K562 (cell line): Measurements from ENCODE around the gene PARS2. TPM values are rescaled to one million over a fixed set of nuclear protein-coding genes. Genes with fewer than 3 reads are reported as not detected.

Experiments used
- ARHGAP35 ChIP-seq: fragments of 450-650 bp; IDR thresholded peaks from 2 replicates; pipeline ENCODE4 v1.6.1; 2018; ENCODE audit not compliant: partially characterized antibody
- BRD9 ChIP-seq: fragments of 450-650 bp; IDR thresholded peaks from 2 replicates; pipeline ENCODE4 v1.6.1; 2018; ENCODE audit warnings: low read depth; ENCODE audit not compliant: partially characterized antibody
- C11orf30 ChIP-seq: fragments of 450-650 bp; IDR thresholded peaks from 2 replicates; pipeline ENCODE4 v1.6.1; 2016; ENCODE audit warnings: low read depth, mild to moderate bottlenecking
- CHD1 ChIP-seq: fragments of 200-600 bp; sonication (generic); IDR thresholded peaks from one replicate; pipeline ENCODE4 v1.6.1; 2012; ENCODE audit warnings: mild to moderate bottlenecking, moderate library complexity, low read length, inconsistent platforms
- E2F6 ChIP-seq, 2 experiments: IDR thresholded peaks; 2 replicates each; pipeline ENCODE4 v1.6.1; 2011; ENCODE audit warnings: borderline replicate concordance in 1 of 2, control low read depth in 1 of 2, low read depth in 1 of 2, low read length in 1 of 2, mild to moderate bottlenecking in 1 of 2, mixed read lengths in 1 of 2, moderate library complexity in 1 of 2; ENCODE audit not compliant: insufficient read depth in 1 of 2, insufficient read length in 1 of 2, poor library complexity in 1 of 2, severe bottlenecking in 1 of 2; ENCODE audit errors: extremely low read depth in 1 of 2
- LEF1 ChIP-seq: fragments of 450-650 bp; IDR thresholded peaks from 2 replicates; pipeline ENCODE4 v1.6.1; 2016; ENCODE audit warnings: mild to moderate bottlenecking
- MCM7 ChIP-seq, 2 experiments: fragments of 450-650 bp; IDR thresholded peaks; 2 replicates each; pipeline ENCODE4 v1.6.1; 2016 to 2018
- MTA1 ChIP-seq: fragments of 450-650 bp; IDR thresholded peaks from 2 replicates; pipeline ENCODE4 v1.6.1; 2017; ENCODE audit warnings: borderline replicate concordance
- ZBTB11 ChIP-seq, 3 experiments: fragments of 200-800 bp in 1 of 3; fragments of 250-450 bp in 1 of 3; fragments of 450-650 bp in 1 of 3; sonication (Bioruptor Pico) in 1 of 3; sonication (Bioruptor generic) in 1 of 3; formaldehyde crosslinking in 1 of 3; IDR thresholded peaks; 2 replicates each; pipeline versions ENCODE4 v1.6.1 to v1.8.0; 2016 to 2022; ENCODE audit warnings: mild to moderate bottlenecking in 2 of 3, missing genetic modification characterization in 2 of 3, missing compliant biosample characterization in 1 of 3, moderate library complexity in 1 of 3
- ZBTB17 ChIP-seq: fragments of 450-650 bp; formaldehyde crosslinking; IDR thresholded peaks from 2 replicates; pipeline ENCODE4 v1.4.0; 2020; ENCODE audit warnings: mild to moderate bottlenecking
- ZBTB7A ChIP-seq: IDR thresholded peaks from 2 replicates; pipeline ENCODE4 v1.6.1; 2011; ENCODE audit warnings: low read depth, mild to moderate bottlenecking, low read length, moderate library complexity, borderline replicate concordance; ENCODE audit not compliant: control insufficient read depth
- ZNF347 ChIP-seq: fragments of 450-650 bp; formaldehyde crosslinking; IDR thresholded peaks from 2 replicates; pipeline ENCODE4 v1.4.0; 2020; ENCODE audit warnings: low read depth, mild to moderate bottlenecking, moderate library complexity
- ZNF583 ChIP-seq: fragments of 250-450 bp; sonication (Bioruptor Pico); IDR thresholded peaks from 2 replicates; pipeline ENCODE4 v1.4.0; 2020
- ZNF644 ChIP-seq: fragments of 200-800 bp; sonication (Bioruptor generic); IDR thresholded peaks from 2 replicates; pipeline ENCODE4 v1.6.1; 2016; ENCODE audit warnings: low read depth, missing genetic modification characterization, missing compliant biosample characterization
- polyA plus RNA-seq, 8 experiments: library from polyadenylated mRNA; depleted of rRNA in 4 of 8; stranded (reverse) in 5 of 8; unstranded in 3 of 8; fragments of >200 nt; fragmentation: Nextera tagmentation in 2 of 8; fragmentation: Illumina TruSeq in 1 of 8; extraction: Ambion mirVana in 2 of 8; extraction: Trizol in 1 of 8; gene quantifications; 2 replicates each; pipeline versions ENCODE4 v1.2.1 to v1.2.3, GENCODE V29; 2011 to 2014; ENCODE audit warnings: inconsistent platforms in 1 of 8, missing spikeins in 1 of 8
- total RNA-seq, 7 experiments: library from RNA; depleted of rRNA in 6 of 7; stranded (reverse); fragments of >200 nt in 6 of 7; fragmentation: Illumina TruSeq in 2 of 7; extraction: Trizol in 2 of 7; gene quantifications; 2 replicates each; pipeline versions ENCODE4 v1.2.1 to v1.2.3, GENCODE V29; 2011 to 2021; ENCODE audit warnings: low replicate concordance in 1 of 7
- TF ChIP-seq, protein P1 (sequence below): fragments of 450-650 bp; conservative IDR thresholded peaks from 2 replicates; pipeline ENCODE4 v1.6.1; 2016; ENCODE audit warnings: missing genetic modification characterization, low read depth, mild to moderate bottlenecking, missing compliant biosample characterization, moderate library complexity
- TF ChIP-seq, protein P2 (sequence below): sonication (generic); formaldehyde crosslinking; IDR thresholded peaks from 2 replicates; pipeline ENCODE4 v1.8.0; 2022; ENCODE audit warnings: mild to moderate bottlenecking, missing genetic modification reagents, borderline replicate concordance
- TF ChIP-seq, protein P3 (sequence below): fragments of 450-650 bp; IDR thresholded peaks from one replicate; pipeline ENCODE4 v1.6.1; 2018; ENCODE audit warnings: mild to moderate bottlenecking, moderate library complexity; ENCODE audit not compliant: partially characterized antibody

PARS2 gene
- total and polyA plus RNA-seq, 9 of the 15 experiments (the other 6 are each of a cell fraction or from before 2014, with no cell fraction given), result 6.3 to 12.4 (median 7.9) TPM

- TF ChIP-seq E2F6 (IDR thresholded peaks at IDR 0.05; ENCODE audit: borderline replicate concordance in 1 of 2, extremely low read depth in 1 of 2, insufficient read depth in 1 of 2, insufficient read length in 1 of 2, low read depth in 1 of 2, low read length in 1 of 2, poor library complexity in 1 of 2, severe bottlenecking in 1 of 2) (peak in 1 of 2 experiments; percentile 64), ZNF583 (CRISPR knock-in tag) (peak; percentile 53; the same call in 1 of the 2 replicates), ARHGAP35 (no peak), ZBTB7A (peak; percentile 49; the same call in 1 of the 2 replicates), CHD1 (peak; percentile 80), ZBTB17 (CRISPR knock-in tag) (0 out of 2 replicates have a peak, but pooled peaks have one; percentile 47), MCM7 (IDR thresholded peaks at IDR 0.05) (no peak), C11orf30 (peak; percentile 70), ZNF644 (tag) (no peak), ZNF347 (CRISPR knock-in tag) (no peak), ZBTB11 (CRISPR knock-in tag; IDR thresholded peaks at IDR 0.05) (peak in 1 of 3 experiments; percentile 84; a peak in 2 of 6 replicates), MTA1 (no peak), LEF1 (no peak), BRD9 (no peak)
- TF ChIP-seq, protein P1, sequence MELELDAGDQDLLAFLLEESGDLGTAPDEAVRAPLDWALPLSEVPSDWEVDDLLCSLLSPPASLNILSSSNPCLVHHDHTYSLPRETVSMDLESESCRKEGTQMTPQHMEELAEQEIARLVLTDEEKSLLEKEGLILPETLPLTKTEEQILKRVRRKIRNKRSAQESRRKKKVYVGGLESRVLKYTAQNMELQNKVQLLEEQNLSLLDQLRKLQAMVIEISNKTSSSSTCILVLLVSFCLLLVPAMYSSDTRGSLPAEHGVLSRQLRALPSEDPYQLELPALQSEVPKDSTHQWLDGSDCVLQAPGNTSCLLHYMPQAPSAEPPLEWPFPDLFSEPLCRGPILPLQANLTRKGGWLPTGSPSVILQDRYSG (tag), result no peak
- TF ChIP-seq, protein P2, sequence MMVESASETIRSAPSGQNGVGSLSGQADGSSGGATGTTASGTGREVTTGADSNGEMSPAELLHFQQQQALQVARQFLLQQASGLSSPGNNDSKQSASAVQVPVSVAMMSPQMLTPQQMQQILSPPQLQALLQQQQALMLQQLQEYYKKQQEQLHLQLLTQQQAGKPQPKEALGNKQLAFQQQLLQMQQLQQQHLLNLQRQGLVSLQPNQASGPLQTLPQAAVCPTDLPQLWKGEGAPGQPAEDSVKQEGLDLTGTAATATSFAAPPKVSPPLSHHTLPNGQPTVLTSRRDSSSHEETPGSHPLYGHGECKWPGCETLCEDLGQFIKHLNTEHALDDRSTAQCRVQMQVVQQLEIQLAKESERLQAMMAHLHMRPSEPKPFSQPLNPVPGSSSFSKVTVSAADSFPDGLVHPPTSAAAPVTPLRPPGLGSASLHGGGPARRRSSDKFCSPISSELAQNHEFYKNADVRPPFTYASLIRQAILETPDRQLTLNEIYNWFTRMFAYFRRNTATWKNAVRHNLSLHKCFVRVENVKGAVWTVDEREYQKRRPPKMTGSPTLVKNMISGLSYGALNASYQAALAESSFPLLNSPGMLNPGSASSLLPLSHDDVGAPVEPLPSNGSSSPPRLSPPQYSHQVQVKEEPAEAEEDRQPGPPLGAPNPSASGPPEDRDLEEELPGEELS (CRISPR knock-in tag), result no peak
- TF ChIP-seq, protein P3, sequence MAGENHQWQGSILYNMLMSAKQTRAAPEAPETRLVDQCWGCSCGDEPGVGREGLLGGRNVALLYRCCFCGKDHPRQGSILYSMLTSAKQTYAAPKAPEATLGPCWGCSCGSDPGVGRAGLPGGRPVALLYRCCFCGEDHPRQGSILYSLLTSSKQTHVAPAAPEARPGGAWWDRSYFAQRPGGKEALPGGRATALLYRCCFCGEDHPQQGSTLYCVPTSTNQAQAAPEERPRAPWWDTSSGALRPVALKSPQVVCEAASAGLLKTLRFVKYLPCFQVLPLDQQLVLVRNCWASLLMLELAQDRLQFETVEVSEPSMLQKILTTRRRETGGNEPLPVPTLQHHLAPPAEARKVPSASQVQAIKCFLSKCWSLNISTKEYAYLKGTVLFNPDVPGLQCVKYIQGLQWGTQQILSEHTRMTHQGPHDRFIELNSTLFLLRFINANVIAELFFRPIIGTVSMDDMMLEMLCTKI, result no peak
Measured at GRCh38 chr1:54764133-54764921, at the start of gene PARS2 (continued).
